GM19025 (cell line): ENCODE results near the gene NAA16.
"Not testable (repeated sequence)": the region's sequence is repeated elsewhere in the genome, so short reads cannot be mapped to it uniquely, and the experiment has no call there.

Experiments
- ATAC-seq: cut with Tn5 transposase; IDR thresholded peaks from one replicate; pipeline ENCODE4 v1.9.1; 2021; ENCODE audit warnings: mild to moderate bottlenecking, low read depth, moderate library complexity; ENCODE audit not compliant: unreplicated experiment

The NAA16 gene

DNA sequence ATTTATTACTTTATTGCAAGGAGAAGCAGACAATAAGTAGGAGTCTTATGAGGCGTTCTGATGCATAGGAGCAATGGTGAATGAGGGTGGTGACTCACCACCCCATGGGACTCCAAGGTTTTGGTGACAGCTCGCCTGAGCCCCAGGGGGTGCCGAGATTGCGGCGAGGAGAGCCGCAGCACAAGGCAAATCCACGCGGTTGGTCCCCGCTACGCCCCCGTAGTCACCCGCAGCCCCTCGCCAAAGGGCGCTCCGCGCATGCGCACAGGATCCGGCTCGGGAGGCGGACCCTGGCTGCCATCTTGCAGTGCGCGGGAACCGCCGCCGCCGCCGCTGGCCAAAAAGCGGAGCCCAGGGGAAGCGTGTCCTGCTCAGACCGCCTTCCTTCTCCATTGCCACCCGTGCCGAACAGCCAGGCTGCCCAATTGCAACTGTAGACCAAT lies at the start of gene NAA16:
Gene NAA16 (plus strand): TSS at position 305 of the 443 bp plus-strand sequence. CDS start 262 bp downstream, outside the sequence.
- ATAC-seq, result peak; percentile 73

DNA sequence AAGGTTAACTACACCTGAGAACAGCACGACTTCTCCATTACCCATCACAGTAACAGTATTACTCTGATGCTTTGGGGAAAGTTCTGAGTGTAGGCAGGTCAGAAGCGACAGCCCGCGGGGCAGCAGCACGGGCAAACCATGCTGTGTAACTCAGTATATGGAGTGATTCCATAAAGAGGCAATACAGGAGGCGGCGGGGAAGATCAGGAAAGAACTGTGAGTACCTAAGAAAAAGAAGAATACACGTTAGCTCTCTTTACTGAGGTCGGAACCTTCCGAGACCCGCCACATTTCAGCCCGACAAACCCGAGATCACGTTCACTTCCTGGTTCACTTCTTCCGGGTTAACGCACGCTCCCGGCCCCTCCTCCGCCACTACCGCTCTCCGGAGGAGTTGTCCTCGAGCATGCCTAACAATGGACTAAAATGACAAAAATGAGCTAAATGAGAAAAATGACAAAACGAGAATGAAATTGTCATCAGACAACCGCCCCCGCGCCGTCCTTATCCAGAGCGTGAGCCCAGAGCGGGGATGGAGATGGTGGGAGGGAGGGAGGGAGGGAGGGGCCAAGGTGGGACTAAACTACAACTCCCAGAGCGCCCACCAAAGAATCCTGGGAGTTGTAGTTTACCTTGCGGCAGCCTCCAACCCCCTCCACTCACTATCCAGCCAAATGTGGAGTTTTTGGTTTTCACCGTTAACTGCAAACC lies 47.7 kb upstream of the NAA16 start, which contains the start of gene MTRF1:
Gene MTRF1 (minus strand): TSS at position 316 of the 711 bp plus-strand sequence. CDS start 2,669 bp downstream, outside the sequence.
- peak; percentile 97 for ATAC-seq

DNA sequence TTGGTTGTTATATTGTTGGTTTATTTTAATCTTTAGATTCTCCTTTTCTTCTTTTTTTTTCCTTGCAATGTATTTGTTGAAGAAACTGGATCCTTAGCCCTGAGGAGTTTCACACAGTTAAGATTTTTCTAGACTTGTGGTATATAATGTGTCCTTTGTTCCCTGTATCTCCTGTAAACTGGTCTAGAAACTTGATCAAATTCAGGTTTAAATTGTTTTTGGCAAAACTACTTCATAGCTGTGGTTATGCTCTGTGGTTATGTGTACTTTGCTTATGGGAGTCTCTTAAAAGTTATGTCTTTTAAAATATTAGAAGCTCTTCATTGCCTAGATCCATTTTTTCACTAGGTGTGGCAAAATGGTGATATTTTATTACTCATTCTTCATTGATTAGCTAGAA lies 44.0 kb upstream of the NAA16 start:
- ATAC-seq, result no peak

DNA sequence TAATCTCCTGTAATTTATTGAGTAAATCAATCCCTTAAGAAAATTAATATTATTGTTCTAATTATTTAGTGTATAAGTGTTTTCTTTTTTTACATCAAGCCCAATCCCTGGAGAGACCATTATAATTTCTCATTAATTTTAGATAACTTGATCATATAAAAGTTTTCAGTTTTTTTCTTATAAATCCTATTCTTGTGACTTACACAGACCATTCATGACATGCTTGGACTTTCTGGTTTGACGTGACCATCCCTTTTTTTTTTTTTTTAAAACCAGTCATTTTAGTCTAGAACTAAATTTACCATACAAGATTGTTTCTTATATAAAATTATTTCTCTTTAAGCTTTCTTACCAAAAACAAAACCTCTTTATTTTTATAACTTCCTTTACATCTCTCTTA lies 42.3 kb upstream of the NAA16 start:
- no peak for ATAC-seq

DNA sequence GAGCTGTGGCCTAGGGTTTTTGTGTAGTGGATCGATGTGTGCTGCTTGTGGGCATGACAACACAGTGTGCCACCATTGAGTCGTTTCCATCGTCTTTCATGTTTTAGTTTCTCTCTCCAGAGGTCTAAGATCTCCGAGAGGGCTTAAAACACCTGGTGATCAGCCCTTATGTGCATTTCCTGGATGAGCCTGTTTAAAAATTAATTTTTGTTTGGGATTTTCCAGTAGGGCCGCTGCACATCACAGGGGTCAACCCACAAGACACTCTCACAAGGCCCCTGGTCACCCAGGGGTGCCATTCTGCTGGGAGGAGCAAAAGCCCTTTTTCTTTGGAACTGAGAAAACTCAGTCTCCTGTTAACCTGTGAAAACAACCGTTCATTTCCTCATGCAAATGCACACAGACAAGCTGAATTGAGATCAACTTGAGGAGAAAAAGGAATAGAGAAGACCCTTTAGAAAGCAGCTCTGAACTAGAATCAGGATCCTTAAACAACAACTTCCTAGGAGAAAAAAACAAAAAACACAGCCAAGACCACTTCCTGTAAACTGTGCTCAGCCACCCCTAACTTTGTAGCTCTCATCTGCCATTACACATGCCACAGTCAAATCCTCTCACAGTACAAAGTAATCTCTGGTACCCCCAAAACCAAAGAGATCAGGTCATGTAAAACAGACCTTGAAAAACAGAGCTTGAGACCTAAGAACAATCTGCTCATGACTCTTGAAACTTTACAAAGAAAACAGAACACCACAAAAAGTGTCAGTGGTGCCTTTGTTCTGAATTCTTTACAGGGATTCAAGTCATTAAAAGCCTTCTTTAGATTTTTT lies 39.4 kb upstream of the NAA16 start:
- ATAC-seq, result no peak

DNA sequence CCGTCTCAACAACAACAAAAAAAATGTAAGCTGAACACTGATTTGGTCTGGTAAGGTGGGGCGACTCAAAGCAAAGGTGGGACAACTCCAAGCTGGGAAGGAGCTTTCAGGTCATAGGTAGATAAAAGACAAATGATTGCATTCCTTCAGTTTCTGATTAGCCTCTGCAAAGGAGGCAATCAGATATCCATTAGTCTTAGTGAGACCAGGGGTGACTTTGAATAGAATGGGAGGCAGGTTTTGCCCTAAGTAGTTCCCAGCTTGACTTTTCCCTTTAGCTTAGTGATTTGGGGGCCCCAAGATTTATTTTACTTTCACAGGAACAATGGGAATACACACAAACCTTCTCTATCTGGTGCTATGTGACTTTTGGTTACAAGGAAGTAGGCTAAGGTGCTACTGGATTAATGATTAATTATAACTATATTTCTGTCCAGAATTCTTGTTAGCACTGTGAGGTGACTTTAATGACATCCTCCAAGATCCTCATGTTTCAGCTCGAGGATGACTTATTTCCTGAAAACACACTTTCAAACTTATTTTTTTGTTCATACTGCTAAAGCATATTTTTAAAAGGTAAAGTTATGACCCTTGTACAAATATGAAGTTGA lies 37.1 kb upstream of the NAA16 start:
- no peak for ATAC-seq

DNA sequence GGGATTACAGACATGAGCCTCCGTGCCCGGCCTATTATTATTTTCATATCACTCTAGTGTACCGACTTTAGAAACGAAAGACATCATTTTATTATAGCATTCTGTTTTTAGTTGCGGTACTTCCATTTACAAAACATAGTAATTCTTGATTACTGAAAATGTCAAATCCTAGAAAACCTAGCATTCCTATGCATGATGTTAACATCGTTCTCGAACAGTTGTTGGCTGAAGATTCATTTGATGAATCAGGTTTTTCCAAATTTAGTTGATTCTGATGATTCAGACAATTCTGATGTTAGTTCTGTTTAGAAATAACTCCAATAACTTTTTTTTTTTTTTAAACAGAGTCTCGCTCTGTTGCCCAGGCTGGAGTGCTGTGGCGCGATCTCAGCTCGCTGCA lies 36.2 kb upstream of the NAA16 start:
- ATAC-seq, result no peak

DNA sequence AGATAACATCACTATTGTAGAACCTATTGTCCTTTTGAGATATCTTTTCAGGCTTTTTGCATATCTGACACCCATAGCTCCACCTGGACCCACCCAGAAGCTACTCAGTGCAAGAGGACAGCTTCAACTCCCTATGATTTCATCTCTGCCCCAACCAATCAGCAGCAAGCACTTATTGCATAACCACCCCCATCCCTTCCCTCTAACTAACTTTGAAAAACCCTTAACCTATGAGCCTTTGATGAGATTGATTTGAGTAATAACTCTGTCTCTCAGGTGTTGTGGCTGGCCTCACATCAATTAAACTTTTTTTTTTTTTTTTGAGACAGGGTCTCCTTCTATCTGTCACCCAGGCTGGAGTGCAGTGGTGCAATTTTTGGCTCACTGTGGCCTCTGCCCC lies 34.2 kb upstream of the NAA16 start:
- no peak for ATAC-seq

DNA sequence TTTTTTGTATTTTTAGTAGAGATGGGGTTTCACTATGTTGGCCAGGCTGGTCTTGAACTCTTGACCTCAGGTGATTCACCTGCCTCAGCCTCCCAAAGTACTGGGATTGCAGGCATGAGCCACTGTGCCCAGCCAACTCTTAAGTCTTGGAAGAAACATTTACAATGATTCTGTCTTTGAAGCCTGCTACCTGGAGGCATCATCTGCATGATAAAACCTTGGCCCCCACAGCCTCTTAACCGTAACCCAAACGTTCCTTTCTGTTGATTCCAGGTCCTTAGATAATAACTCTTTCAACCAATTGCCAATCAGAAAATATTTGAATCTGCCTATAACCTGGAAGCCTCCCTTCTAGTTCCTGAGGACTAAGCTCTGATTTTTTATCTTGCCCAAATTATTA lies 31.9 kb upstream of the NAA16 start:
- ATAC-seq, result not testable (repeated sequence)

DNA sequence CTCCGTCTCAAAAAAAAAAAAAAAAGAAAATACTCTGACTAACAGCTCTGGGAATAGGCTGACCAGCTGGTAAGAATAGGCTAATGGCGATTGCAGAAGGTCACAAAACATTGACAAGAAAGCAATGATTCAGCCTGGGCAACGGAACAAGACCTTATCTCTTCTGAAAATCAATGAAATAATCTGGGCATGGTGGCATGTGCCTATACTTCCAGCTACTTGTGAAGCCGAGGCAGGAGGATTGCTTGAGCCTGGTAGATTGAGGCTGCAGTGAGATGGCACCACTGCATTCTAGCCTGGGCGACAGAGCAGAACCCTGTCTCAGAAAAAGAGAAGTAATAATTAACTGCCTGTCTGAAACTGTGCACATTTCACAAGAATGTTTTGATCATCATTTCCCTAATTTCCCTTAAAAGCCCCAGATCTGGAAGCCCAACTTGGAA lies 28.9 kb upstream of the NAA16 start:
- ATAC-seq, result no peak

DNA sequence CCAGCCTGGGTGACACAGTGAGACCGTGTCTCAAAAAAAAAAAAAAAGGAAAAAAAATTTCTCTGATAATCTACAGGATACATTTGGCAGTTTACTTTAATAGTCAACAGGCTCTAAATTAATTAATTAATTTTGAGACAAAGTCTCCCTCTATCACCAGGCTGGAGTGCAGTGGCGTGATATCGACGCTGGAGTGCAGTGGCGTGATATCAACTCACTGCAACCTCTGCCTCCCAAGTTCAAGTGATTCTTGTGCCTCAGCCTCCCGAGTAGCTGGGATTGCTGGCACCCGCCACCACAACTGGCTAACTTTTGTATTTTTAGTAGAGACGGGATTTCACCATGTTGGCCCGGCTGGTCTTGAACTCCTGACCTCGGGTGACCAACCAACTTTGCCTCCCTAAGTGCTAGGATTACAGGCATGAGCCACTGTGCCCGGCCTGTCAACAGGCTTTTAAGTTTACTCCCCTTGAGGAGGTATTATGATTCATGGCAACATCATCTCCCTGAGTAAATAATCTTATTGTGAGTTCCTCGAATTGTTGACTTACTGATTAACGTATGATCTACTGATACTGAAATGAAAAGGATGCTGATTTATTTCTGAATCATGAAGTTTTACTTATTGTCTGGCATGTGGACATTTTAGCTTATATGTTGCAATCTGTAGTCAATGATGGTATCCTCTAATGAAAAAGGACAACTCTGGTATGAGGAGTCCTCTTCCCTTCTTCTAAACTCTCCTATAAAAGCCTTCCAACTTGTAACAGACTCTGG lies 26.4 kb upstream of the NAA16 start:
- no peak for ATAC-seq

DNA sequence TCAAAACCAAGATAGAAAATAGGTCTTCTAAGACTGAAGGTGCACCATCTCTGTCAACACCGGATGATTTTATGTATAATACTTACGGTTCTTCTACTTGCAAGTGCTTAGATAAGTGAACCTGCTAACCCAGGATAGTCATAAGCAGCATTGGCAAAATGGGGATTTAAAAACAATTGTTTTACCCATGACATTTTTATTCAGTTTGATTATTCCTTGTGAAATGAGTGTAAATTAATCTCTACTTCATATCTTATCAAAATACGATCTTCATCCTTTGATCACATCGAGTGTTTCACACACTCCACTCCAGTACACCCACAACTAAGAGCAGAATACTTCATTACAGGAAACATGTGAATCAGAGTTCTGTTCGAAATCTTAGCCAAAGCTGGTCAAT lies 24.7 kb upstream of the NAA16 start:
- ATAC-seq, result no peak

DNA sequence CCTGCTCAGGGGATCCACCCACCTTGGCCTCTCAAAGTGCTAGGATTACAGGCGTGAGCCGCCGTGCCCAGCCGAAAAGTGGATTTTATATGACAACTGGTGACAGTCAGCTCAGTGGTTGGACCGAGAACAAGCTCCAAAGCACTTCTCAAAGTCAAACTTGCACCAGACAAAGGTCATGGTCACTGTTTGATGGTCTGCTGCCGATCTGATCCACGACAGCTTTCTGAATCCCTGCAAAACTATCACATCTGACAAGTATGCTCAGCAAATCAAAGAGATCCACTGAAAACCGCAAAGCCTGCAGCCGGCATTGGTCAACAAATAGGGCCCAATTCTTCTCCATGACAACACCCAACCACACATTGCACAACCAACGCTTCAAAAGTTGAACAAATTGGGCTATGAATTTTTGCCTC lies 21.6 kb upstream of the NAA16 start:
- no peak for ATAC-seq

DNA sequence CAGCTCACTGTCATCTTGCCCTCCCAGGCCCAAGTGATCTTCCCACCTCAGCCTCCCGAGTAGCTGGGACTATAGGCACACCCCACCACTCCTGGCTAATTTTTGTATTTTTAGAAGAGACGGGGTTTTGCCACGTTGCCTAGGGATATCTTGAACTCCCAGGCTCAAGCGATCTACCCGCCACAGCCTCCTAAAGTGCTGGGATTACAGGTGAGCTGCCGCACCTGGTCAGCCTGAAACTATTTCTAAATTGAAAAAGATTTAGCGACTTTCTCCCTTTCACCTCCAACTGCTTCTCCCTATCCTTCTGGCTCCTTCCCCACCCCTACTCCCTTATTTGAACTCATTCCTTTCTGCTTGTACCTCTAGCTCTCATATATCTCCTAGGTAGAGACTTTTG lies 19.8 kb upstream of the NAA16 start:
- no peak for ATAC-seq

DNA sequence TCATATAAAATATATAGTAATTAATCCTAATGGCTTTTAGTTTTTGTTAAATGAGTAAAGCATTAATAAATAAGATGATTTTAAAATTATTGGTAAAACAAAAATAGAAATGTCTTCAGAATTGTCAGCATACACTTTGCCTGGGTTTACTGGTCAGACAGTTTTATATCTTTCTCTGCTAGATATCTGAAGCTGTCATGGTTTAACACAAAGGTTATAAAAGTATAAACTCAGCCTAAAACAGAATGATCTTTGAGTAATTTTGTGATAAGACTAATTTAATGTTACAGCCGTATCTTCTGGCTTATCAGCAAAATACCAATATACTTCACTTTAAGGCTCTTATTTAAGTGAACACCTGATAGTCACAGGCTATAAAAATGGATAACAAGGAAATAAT lies 17.8 kb upstream of the NAA16 start:
- no peak for ATAC-seq

DNA sequence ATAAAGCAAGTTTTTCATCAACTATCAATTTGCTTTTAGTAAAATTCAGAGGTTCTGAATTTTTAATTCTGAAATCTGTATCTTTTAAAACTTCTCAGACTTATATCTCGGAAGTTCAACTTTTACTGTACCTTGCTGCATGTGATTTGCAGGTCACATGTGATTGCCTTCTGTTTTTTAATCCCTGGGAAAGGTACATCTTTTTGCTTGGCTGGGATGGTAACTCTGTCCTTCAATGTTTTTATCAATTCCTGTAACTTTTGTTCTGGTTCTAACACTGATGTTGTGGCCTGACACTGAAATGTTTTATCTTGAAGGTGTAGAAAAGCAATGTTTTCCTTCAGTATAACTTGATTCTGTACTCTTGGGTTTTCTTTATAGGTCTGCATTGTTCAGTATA lies 16.2 kb upstream of the NAA16 start:
- no peak for ATAC-seq

DNA sequence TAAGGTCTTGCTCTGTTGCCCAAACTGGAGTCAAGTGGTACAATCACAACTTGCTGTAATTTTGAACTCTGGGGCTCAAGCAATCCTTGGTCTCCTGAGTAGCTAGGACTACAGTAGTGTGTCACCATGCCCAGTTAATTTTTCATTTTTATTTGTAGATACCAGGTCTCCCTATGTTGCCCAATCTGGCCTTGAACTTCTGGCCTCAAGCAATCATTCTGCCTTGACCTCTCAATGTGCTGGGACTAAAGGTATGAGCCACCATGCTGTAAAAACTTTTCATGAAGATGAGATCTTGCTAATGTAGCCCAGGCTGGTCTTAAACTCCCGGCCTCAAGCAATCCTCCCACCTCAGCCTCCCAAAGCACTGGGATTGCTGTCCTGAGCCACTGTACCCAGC lies 15.1 kb upstream of the NAA16 start:
- no peak for ATAC-seq

DNA sequence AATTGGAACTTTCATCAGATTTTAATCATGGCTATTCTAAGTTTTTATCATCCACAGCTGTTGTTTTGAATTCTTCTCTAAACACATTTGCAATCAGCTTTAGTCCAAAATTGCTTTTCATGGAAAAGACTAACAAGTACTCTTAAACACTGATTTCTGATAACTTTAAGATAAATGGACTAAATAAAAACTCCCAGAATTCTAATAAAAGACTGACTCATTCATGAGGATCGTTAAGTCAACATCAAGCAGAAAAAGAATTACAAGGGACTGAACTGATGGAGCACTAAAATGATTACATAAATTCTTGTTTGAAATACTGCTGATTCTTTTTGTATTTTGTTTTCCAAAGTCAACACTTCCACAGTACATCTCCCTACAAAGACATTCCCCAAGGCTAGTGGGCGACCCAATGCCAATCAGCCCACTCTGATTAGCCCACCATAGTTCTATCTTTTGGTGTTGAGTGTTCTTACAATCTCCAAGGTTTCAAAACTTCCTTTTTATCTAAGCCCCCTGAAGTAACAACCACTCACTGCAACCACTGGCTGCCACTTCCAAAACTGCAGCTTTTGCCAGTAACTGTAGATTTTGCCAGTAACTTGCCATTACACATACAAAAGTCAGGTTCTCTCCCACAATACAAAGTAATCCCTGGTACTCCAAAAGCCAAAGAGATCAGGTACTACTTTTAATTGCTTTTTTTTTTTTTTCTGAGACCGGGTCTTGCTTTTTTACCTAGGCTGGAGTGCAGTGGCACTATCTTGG lies 14.0 kb upstream of the NAA16 start:
- ATAC-seq, result no peak

DNA sequence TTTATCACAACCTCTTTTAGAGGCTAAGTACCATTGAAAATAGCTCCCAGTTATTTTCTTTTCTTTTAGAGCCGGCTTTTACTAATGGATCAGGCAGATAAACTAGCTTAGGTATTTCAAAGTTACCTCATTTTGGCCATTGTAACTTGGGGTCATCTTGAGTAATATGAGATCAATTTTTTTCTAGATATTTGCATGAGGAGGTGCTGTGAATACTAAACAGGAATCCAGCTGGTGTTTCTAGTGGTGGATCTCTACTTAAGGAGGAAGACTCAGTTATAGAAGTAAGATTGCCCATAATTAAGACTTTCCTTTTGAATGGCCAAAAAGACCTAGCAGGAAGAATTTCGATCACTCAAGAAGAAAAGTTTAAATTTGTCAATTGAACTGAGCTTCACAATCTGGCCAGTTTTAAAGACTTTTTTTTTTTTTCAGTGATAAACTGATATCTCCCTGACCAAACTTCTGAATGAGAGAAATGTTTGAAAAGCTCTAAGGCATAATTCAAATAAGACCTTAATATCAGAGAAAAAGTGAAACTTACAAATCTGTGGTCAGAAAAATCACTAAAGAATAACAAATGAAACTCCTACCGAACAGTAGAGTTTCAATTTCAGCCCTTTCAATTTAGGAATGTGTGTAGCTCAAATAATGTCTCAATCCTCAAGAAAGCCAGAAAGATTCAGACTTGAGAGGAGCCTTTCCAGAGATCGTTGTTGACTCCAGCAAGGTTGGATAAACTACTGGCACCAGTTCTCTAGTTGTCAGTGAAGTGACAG lies 11.6 kb upstream of the NAA16 start:
- ATAC-seq, result no peak
